ENCODE measurements around the gene PRR11. TPM values are rescaled to one million over a fixed set of nuclear protein-coding genes. Genes with fewer than 3 reads are reported as not detected.

PRR11 gene
- total RNA-seq, 1 donor from 2014 or later: 40.6 TPM

DNA sequence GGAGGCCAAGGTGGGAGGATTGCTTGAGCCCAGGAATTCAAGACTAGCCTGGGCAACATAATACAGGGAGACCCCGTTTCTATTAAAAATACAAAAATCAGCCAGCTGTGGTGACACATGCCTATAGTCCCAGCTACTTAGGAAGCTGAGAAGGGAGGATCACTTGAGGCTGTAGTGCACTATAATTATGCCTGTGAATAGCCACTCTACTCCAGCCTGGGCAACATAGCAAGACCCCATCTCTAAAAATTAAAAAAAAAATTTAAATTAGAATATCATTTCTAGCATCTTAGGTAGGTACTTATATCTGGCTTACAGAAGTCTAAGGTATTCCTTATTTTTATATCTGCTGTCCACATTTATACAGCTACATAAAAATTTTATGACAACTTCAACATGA is 46.8 kb downstream of the PRR11 start:
- intact Hi-C loops (cut with micrococcal nuclease): no loop called here

DNA sequence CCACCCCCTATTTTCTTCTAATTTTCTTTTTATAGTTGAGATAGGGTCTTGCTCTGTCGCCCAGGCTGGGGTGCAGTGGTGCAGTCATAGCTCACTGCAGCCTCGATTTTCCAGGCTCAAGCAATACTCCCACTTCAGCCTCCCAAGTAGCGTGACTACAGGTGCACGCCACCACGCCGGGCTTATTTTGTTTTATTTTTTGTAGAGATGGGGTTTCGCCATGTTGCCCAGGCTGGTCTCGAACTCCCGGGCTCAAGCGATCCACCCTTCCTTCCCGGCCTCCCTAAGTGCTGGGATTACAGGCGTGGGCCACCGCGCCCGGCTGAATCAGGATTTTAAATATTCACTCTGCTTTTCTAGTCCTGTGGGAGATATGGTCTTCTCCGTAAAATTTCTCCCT is 63.8 kb downstream of the PRR11 start:
- intact Hi-C loops (cut with micrococcal nuclease): loop anchor here (10.0 kb wide), 1 partner anchor 395 kb away; the partner anchor contains the start of gene CLTC

DNA sequence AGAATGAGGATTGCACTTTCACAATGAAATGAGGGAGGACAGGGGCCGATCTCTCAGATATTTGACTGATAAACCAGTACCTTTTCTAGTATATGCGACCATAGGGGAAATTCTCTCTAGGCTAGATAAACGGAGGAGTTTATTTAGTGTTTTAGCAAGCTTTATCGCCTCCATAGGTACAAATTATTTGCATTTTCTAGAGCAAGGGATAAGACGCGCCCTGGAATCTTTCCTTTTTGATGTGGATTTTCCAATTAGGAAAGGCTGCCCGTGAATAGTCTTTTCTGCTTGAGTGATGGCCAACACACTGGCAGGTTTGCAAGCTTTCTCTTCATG is 64.4 kb downstream of the PRR11 start:
- intact Hi-C loops (cut with micrococcal nuclease): loop anchor here (1.0 to 10.0 kb wide), 12 partner anchors 10 to 1455 kb away; partner anchors contain the start of genes BCAS3, CLTC, DHX40 and PRR11

DNA sequence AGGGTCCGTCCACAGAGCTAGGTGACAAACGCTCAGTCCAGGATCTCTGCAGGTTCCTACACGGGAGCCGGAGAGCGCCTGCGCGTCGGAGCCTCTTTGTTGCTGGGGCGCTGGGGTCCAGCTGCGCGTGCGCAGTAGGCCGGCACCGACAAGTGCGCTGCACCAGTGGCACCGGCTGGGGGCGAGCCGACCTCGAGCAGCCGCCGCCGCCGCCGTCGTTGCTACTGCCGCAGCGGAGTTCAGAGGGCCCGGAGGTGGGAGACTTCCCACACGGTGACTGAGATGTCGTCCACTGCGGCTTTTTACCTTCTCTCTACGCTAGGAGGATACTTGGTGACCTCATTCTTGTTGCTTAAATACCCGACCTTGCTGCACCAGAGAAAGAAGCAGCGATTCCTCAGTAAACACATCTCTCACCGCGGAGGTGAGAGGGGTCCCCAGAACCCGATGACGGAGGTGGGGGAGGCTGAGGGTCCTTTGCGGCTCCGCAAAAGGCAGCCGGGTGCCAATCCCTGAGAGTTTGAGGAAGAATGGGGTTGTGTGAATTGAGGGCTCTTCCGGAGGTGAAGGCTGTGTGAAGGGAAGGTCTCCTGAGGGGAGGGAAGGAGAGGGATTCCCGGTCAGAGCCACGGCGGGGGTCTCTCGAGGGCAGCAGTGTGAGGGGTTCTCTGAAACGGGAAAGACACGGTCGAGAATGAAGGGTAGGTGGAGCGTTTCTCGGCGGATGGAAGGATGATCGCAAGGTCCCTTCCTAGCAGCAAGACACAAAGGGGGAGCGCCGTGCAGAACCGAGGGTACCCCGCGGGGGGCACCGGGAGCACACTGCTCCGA is 65.0 kb downstream of the PRR11 start, which contains the start of gene GDPD1:
GDPD1 (plus strand) TSS at position 184 of the 831 bp plus-strand sequence; CDS start at position 283, 99 bp downstream.
- intact Hi-C loops (cut with micrococcal nuclease): loop anchor here (1.0 to 10.0 kb wide), 11 partner anchors 10 to 1454 kb away; partner anchors contain the start of genes BCAS3, DHX40, PRR11 and PTRH2

DNA sequence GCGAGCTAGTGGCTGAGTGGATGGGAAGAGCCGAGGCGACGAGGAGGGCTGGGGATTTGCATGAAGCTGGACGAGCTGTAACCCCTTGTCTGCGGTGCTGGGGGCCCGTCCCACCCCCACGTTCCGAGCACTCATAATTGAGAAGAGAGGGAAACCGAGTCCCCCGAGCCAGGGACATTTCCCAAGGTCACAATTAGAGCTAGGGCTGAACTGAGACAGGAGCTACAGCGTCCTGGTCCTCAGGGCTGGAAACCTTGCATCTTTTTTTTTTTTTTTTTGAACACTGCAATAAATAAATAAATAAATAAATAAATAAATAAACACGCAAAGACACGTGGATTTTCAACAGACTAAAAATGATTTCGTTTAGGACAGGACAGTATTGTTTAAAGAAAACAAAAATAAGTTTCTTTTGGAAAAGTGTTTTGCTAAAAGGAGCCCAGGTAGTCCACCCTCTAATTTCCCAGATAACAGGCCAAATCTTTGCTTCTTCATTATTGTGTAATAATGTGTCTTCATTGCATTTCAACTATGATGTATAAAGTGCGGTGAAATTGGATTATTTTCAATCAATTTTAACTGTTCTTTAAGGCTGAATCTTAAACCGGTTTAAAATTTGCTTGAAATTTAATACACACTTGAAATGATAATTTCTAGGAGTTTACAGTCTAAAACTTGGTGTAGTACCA is 65.8 kb downstream of the PRR11 start:
- intact Hi-C loops (cut with micrococcal nuclease): loop anchor here (2.0 to 10.0 kb wide), 4 partner anchors 346 to 1453 kb away; partner anchors contain the start of genes BCAS3 and DHX40

DNA sequence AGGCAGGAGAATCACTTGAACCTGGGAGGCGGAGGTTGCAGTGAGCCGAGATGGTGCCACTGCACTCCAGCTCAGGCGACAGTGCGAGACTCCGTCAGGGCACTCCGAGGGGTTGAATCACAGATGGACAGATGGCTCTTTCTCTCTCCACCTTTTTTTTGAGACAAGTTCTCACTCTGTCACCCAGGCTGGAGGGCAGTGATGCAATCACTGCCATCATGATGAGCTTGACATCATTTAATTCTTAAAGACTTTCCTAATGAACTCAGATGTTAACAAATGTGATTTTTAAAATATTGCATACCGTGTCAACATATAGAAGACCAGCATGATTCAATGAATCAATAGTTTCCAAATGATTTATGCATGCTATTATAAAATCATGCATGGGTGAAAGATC is 68.3 kb downstream of the PRR11 start:
- intact Hi-C loops (cut with micrococcal nuclease): loop anchor here (5.0 to 10.0 kb wide), 3 partner anchors 343 to 1451 kb away; partner anchors contain the start of genes BCAS3 and DHX40

DNA sequence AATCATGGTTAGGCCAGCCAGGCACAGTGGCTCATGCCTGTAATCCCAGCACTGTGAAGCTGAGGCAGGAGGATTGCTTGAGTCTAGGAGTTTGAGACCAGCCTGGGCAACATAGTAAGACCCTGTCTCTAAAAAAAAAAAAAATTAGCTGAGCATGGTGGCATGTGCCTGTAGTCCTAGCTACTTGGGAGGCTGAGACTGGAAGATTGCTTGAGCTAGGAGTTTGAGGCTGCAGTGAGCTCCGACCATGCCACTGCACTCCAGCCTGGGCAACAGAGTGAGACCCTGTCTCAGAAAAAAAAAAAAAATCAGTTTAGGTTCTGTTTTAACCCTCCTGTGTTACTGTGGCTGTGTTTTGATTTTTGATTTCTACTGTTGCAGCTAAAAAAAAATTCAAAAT is 73.0 kb downstream of the PRR11 start:
- intact Hi-C loops (cut with micrococcal nuclease): loop anchor here (10.0 kb wide), 1 partner anchor 1446 kb away; the partner anchor contains the start of gene BCAS3

DNA sequence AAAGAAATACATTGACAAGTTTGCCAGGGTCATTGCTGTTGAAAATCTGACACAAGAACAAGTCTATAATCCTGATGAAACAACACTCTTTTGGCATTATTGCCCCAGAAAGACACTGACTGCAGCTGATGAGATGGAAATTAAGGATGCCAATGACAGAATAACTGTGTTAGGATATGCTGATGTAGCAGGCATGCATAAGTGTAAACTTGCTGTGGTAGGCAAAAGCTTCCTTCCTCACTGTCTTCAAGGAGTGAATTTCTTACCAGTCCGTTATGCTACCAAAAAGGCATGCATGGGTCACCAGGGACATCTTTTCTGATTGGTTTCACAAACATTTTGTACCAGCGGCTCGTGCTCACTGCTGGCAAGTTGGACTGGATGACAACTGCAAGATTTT is 75.2 kb downstream of the PRR11 start:
- intact Hi-C loops (cut with micrococcal nuclease): no loop called here

DNA sequence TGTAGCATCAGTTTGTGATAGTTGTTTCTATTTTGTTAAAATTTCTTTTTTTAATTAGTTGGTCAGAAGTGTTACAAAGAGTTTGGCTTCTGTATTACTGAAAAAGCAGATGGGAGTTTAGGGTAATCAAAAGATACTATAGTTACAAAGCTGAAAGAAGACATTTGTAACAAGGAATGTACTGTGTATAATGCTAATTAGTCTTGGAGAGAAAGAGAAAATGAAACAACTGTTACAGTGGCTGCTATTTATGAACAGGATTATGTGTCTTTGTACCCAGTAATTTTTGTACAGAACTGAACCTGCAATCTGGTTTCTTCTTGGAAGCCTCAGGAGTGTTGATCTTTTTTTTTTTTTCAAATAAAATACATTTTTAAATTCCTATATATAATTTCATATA is 79.1 kb downstream of the PRR11 start:
- intact Hi-C loops (cut with micrococcal nuclease): no loop called here

DNA sequence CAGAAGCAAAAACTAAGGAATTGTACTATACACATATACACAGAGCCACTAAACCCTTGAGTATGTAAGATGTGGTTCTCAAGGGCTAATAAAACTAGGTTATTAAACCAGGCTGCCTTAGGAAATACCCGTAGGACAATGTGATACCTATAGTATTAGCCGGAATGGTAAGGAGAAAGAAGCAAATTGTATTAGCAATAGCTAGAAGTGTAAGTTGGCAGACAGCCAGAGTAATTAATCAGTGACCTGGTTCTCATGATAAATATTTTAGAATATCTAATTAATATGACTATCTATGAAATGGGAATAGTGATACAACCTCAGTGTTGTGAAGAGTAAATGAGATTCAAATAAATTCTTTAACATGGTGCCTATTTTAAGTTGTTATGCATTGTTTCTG is 83.4 kb downstream of the PRR11 start:
- intact Hi-C loops (cut with micrococcal nuclease): no loop called here

DNA sequence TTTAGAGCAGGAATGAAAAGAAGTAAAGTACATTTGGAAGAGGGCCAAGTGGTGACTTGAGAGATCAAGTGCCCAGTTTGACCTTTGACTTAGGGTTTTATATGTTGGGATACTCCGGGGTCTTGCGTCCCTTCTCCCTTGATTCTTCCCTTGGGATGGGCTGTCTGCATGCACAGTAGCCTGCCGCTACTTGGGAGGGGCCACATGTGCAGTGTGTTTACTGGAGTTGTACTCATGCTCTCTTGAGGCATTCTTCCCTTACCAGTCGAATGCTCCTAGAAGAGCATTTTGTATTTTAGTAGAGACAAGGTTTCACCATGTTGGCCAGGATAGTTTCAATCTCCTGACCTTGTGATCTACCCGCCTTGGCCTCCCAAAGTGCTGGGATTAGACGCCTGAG is 88.5 kb downstream of the PRR11 start:
- intact Hi-C loops (cut with micrococcal nuclease): no loop called here

Other genes starting within 250 kb of the PRR11 start
- gene TRIM37, start 48.9 kb upstream of the PRR11 start, total RNA-seq: 24.9 and 26.3 TPM in 2 replicates
- 77.0 and 82.3 TPM in 2 replicates for gene SKA2, start 560 bp upstream of the PRR11 start, total RNA-seq
- gene SMG8, start 54.3 kb downstream of the PRR11 start, total RNA-seq: 21.3 and 21.7 TPM in 2 replicates
- 2.1 and 2.5 TPM in 2 replicates for gene GDPD1, start 64.8 kb downstream of the PRR11 start, total RNA-seq
- 7.9 and 10.4 TPM in 2 replicates for gene YPEL2, start 175.9 kb downstream of the PRR11 start, total RNA-seq

Measured in T-helper 1 cell treated with Interleukin-12 subunit alpha and Interleukin-12 subunit beta and Interleukin-4 antibody, amounts not matched to agents 30 ng/mL and 1 ng/mL, for 36 hours (primary cell).